Epidermal melanocyte (primary cell): ENCODE measurements around the gene CCDC120.

Experiments
- DNase-seq: peaks from one replicate; pipeline ENCODE4 v3.0.0; 2011; ENCODE audit warnings: low spot score; ENCODE audit not compliant: insufficient read length

The CCDC120 gene

GRCh38 chrX:49061916-49062315 lies 3.1 kb downstream of the CCDC120 start:
- DNase-seq: no peak

GRCh38 chrX:49063715-49064114 lies 4.9 kb downstream of the CCDC120 start:
- no peak for DNase-seq

- no peak for DNase-seq
Observed at GRCh38 chrX:49064303-49064702, 5.5 kb downstream of the CCDC120 start.

GRCh38 chrX:49064735-49065134 lies 5.9 kb downstream of the CCDC120 start:
- DNase-seq: peak; percentile 4

GRCh38 chrX:49066278-49066677 lies 7.5 kb downstream of the CCDC120 start:
- no peak for DNase-seq

GRCh38 chrX:49066690-49067089 lies 7.9 kb downstream of the CCDC120 start:
- DNase-seq: no peak

- no peak for DNase-seq
Observed at GRCh38 chrX:49067285-49068120, 8.7 kb downstream of the CCDC120 start.

GRCh38 chrX:49069038-49069437 lies 10.2 kb downstream of the CCDC120 start:
- DNase-seq: no peak

- DNase-seq: no peak
Observed at GRCh38 chrX:49070988-49071387, 12.2 kb downstream of the CCDC120 start.

GRCh38 chrX:49071877-49072711 lies 13.3 kb downstream of the CCDC120 start:
- peak; percentile 73 for DNase-seq

- no peak for DNase-seq
Observed at GRCh38 chrX:49072712-49073095, 13.9 kb downstream of the CCDC120 start.

- peak; percentile 96 for DNase-seq
Observed at GRCh38 chrX:49073601-49074575, 15.1 kb downstream of the CCDC120 start, which contains the start of gene PRAF2. PRAF2 (minus strand) TSS chrX:49074002; CDS start chrX:49073987, 15 bp downstream.

GRCh38 chrX:49075347-49075746 lies 16.5 kb downstream of the CCDC120 start:
- DNase-seq: no peak

GRCh38 chrX:49077941-49078340 lies 19.1 kb downstream of the CCDC120 start:
- no peak for DNase-seq

GRCh38 chrX:49079489-49080428 lies 21.0 kb downstream of the CCDC120 start, which contains the start of gene WDR45:
WDR45 (minus strand) TSS chrX:49079887; CDS start chrX:49078095, 1,792 bp downstream.
- DNase-seq: peak; percentile 71

GRCh38 chrX:49082271-49082871 lies 23.6 kb downstream of the CCDC120 start:
- DNase-seq: no peak

GRCh38 chrX:49089553-49089952 lies 30.8 kb downstream of the CCDC120 start:
- DNase-seq: no peak

GRCh38 chrX:49096419-49096818 lies 37.6 kb downstream of the CCDC120 start:
- DNase-seq: no peak
